HepG2 (cell line): ENCODE data around the gene BACH1. TPM values are rescaled to one million over a fixed set of nuclear protein-coding genes. Genes with fewer than 3 reads are reported as not detected.

Source experiments
- ATAC-seq: fragments of 200-7000 bp; cut with Tn5 transposase; 3 replicates; pipeline ENCODE4 v1.9.1; 2020; ENCODE audit warnings: mild to moderate bottlenecking, moderate library complexity
- BruUV-seq: library from RNA; stranded (reverse); fragments of 400-500 nt; replicated peaks from 2 replicates; lab custom pipeline; 2021; lab: Mats Ljungman, UMichigan
- CTCF ChIA-PET: fragments of 300-600 bp; formaldehyde crosslinking; extraction: SDS; loops from one replicate; lab custom pipeline; 2021; ENCODE audit warnings: low total read pairs, inconsistent platforms, low intra/inter-chr PET ratio; lab: Yijun Ruan, JAX
- POLR2A ChIA-PET: fragments of 350-600 bp; sonication (Branson Sonifier 250); formaldehyde crosslinking; loops from one replicate; lab custom pipeline; 2020; ENCODE audit warnings: antibody characterized with exemption, inconsistent platforms; lab: Yijun Ruan, JAX
- DNase-seq: peaks from one replicate; pipeline ENCODE4 v3.0.0-alpha.2; 2015; ENCODE audit warnings: low spot score
- FAIRE-seq: peaks from 3 replicates; lab custom pipeline; 2011; peaks lifted over from hg19 to GRCh38; lab: Jason Lieb, UNC
- H2AFZ ChIP-seq: one replicate; pipeline ENCODE4 v1.6.1; 2011; ENCODE audit warnings: low read length, inconsistent platforms
- H3K27ac ChIP-seq: fragments of 300-600 bp; 3 replicates; pipeline ENCODE4 v1.8.0; 2011; ENCODE audit warnings: mixed run types, mild to moderate bottlenecking, mixed read lengths, low read length, inconsistent platforms; ENCODE audit not compliant: insufficient read depth; ENCODE audit errors: extremely low read length
- H3K27me3 ChIP-seq, 2 experiments: fragments of 200-600 bp in 1 of 2; 2 replicates in 1 of 2; 3 replicates in 1 of 2; pipeline versions ENCODE4 v1.6.0 to v1.8.0; 2011; ENCODE audit warnings: low read length in 2 of 2, mild to moderate bottlenecking in 2 of 2, moderate library complexity in 2 of 2, inconsistent platforms in 1 of 2; ENCODE audit not compliant: insufficient read depth in 2 of 2, control insufficient read depth in 1 of 2
- H3K36me3 ChIP-seq, 2 experiments: fragments of 200-600 bp in 1 of 2; replicated peaks in 1 of 2; 2 replicates in 1 of 2; 3 replicates in 1 of 2; pipeline versions ENCODE4 v1.5.1 to v1.8.0; 2011; ENCODE audit warnings: low read length in 2 of 2, inconsistent platforms in 1 of 2; ENCODE audit not compliant: insufficient read depth in 2 of 2, control insufficient read depth in 1 of 2
- H3K4me1 ChIP-seq: 2 replicates; pipeline ENCODE4 v1.5.1; 2012; ENCODE audit warnings: low read length, inconsistent platforms; ENCODE audit not compliant: insufficient read depth
- H3K4me2 ChIP-seq: 2 replicates; pipeline ENCODE4 v1.6.0; 2011; ENCODE audit warnings: low read depth, low read length, inconsistent platforms
- H3K4me3 ChIP-seq, 3 experiments: fragments of 200-600 bp in 1 of 3; sonication (generic), shearing (Covaris generic) in 1 of 3; replicated peaks in 1 of 3; 2 replicates each; pipeline ENCODE4 v1.5.1; 2011 to 2016; ENCODE audit warnings: low read length in 3 of 3, inconsistent platforms in 2 of 3, low read depth in 2 of 3, mild to moderate bottlenecking in 2 of 3, control low read depth in 1 of 3, mixed read lengths in 1 of 3; ENCODE audit not compliant: insufficient read depth in 1 of 3
- H3K79me2 ChIP-seq: one replicate; pipeline ENCODE4 v1.6.1; 2011; ENCODE audit warnings: low read length, inconsistent platforms; ENCODE audit not compliant: insufficient read depth
- H3K9ac ChIP-seq: 2 replicates; pipeline ENCODE4 v1.6.0; 2011; ENCODE audit warnings: mild to moderate bottlenecking, low read depth, low read length, inconsistent platforms; ENCODE audit not compliant: insufficient read depth
- H3K9me3 ChIP-seq: 2 replicates; pipeline ENCODE4 v1.5.1; 2012; ENCODE audit warnings: mild to moderate bottlenecking, low read length
- H4K20me1 ChIP-seq: 2 replicates; pipeline ENCODE4 v1.6.0; 2011; ENCODE audit warnings: inconsistent platforms, mild to moderate bottlenecking, low read length, moderate library complexity; ENCODE audit not compliant: insufficient read depth
- CENPX ChIP-seq: sonication (generic); formaldehyde crosslinking; IDR thresholded peaks from 2 replicates; pipeline ENCODE4 v1.9.0; 2021; ENCODE audit warnings: mild to moderate bottlenecking, missing genetic modification reagents, moderate library complexity
- JUNB ChIP-seq: sonication (generic); formaldehyde crosslinking; IDR thresholded peaks from 2 replicates; pipeline ENCODE4 v1.8.0; 2022; ENCODE audit warnings: missing genetic modification reagents, mild to moderate bottlenecking, borderline replicate concordance
- NCOA5 ChIP-seq: sonication (generic); formaldehyde crosslinking; IDR thresholded peaks from 2 replicates; pipeline ENCODE4 v1.4.0; 2020; ENCODE audit warnings: missing genetic modification reagents
- PAXIP1 ChIP-seq: sonication (generic); formaldehyde crosslinking; conservative IDR thresholded peaks from 2 replicates; pipeline ENCODE4 v1.4.0; 2020; ENCODE audit warnings: mild to moderate bottlenecking, missing genetic modification reagents, moderate library complexity
- U2AF2 ChIP-seq: fragments of 200-400 bp; formaldehyde crosslinking; IDR thresholded peaks from 2 replicates; pipeline ENCODE4 v1.6.1; 2017; ENCODE audit warnings: low read depth, mild to moderate bottlenecking, low read length
- ZNF670 ChIP-seq: sonication (generic); formaldehyde crosslinking; IDR thresholded peaks from 2 replicates; pipeline ENCODE4 v1.8.0; 2022; ENCODE audit warnings: mild to moderate bottlenecking, missing genetic modification reagents, borderline replicate concordance
- WGBS: methylation state at CpG from one replicate; pipeline ENCODE4 v1.1.6; 2017; ENCODE audit warnings: low lambda C conversion rate; 5-methylcytosine and 5-hydroxymethylcytosine counted together
- in situ Hi-C: cut with HindIII; loops from 2 replicates; pipeline ENCODE4 v1.10.0; 2017; ENCODE audit warnings: low pct_unique_long_range_greater_than_20kb; ENCODE audit not compliant: extremely low pct_ligation_motif_present
- intact Hi-C: fragments of 100-400 bp; cut with micrococcal nuclease; formaldehyde crosslinking; loops from one replicate; pipeline ENCODE4 v1.10.0; 2022; ENCODE audit not compliant: unreplicated experiment
- polyA plus RNA-seq, 8 experiments: library from polyadenylated mRNA; depleted of rRNA in 3 of 8; stranded (reverse) in 7 of 8; unstranded in 1 of 8; fragments of >200 nt; fragmentation: Illumina TruSeq in 4 of 8; extraction: Trizol in 4 of 8; gene quantifications; 2 replicates each; pipeline versions ENCODE4 v1.2.1 to v1.2.3, GENCODE V29; 2011 to 2016; ENCODE audit warnings: low read depth in 4 of 8, missing spikeins in 1 of 8, mixed read lengths in 1 of 8; ENCODE audit not compliant: insufficient read depth in 1 of 8
- total RNA-seq, 5 experiments: library from RNA; depleted of rRNA; stranded (reverse); fragments of >200 nt; fragmentation: Illumina TruSeq; extraction: Trizol; gene quantifications; 2 replicates each; pipeline ENCODE4 v1.2.3, GENCODE V29; 2016; ENCODE audit warnings: low read depth in 1 of 5
- TF ChIP-seq, protein P1 (sequence below): sonication (generic); formaldehyde crosslinking; conservative IDR thresholded peaks from 2 replicates; pipeline ENCODE4 v1.5.0; 2020; ENCODE audit warnings: missing genetic modification reagents

The BACH1 gene
- total and polyA plus RNA-seq, 2 of the 13 experiments (the other 11 are each of a cell fraction or from before 2014, with no cell fraction given) = 16.5 to 51.7 TPM

DNA sequence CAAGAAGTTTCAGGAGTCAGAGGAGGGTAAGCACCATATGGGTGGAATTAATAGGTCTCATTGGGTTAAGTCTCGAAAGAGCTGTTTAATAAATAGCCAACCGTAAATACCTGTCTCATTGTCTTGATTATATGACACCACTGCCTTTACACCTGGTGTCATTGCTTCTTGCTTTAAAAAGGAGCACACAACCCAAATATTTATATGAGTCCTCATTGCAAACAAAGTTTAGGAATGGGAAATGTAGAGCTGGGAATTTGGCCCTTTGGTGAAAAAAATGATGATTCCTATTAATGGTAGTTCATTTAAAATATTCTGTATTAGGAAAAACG is 2.1 kb downstream of the BACH1 start:
- peak overlapping the region; percentile 92 for H3K27ac ChIP-seq
- no peak for FAIRE-seq
- BruUV-seq = no TSS peak
- intact Hi-C loops = no loop called here
- H3K9me3 ChIP-seq = no peaks in the 10 kb centered on the region
- peaks cover 64% of the 10 kb centered on the region for H3K79me2 ChIP-seq
- H3K4me2 ChIP-seq = peak overlapping the region; percentile 87
- DNase-seq = no peak
- no peak for TF ChIP-seq NCOA5
- TF ChIP-seq, protein P1, sequence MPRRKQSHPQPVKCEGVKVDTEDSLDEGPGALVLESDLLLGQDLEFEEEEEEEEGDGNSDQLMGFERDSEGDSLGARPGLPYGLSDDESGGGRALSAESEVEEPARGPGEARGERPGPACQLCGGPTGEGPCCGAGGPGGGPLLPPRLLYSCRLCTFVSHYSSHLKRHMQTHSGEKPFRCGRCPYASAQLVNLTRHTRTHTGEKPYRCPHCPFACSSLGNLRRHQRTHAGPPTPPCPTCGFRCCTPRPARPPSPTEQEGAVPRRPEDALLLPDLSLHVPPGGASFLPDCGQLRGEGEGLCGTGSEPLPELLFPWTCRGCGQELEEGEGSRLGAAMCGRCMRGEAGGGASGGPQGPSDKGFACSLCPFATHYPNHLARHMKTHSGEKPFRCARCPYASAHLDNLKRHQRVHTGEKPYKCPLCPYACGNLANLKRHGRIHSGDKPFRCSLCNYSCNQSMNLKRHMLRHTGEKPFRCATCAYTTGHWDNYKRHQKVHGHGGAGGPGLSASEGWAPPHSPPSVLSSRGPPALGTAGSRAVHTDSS (CRISPR knock-in tag) = no peak
- TF ChIP-seq U2AF2 = no peak
- TF ChIP-seq JUNB = no peak
- TF ChIP-seq CENPX (CRISPR knock-in tag) = no peak
- TF ChIP-seq PAXIP1 (CRISPR knock-in tag) = no peak
- TF ChIP-seq ZNF670 (CRISPR knock-in tag) = no peak
- TF ChIP-seq, all 625 proteins: peak for 0
- in situ Hi-C loops = no loop called here
- POLR2A ChIA-PET = interaction anchor here (1.9 to 2.6 kb wide), 3 partner anchors 13 to 26 kb away, joined by 5 to 9 read pairs (median 8); no protein-coding TSS in a partner anchor
- Histone ChIP-seq H3K36me3 (no peaks in the 10 kb centered on the region), H3K4me1 (peaks cover 70% of the 10 kb centered on the region), H2AFZ (no peak overlapping the region), H3K27me3 (no peaks in the 10 kb centered on the region; a peak in 1 of 5 replicates), H4K20me1 (peaks cover 56% of the 10 kb centered on the region), H3K9ac (peak overlapping the region; percentile 92), H3K4me3 (peak overlapping the region; percentile 73 to 83 (median 82))
- 4% methylated on average over 3 of the region's 3 CpGs for WGBS
- ATAC-seq = no peak
- CTCF ChIA-PET = no interaction called here
